HG03378 (cell line): ENCODE measurements around the gene OXLD1.
A peak's percentile ranks its signal among the peaks of the same experiment; 100 is the strongest.
"Not testable (repeated sequence)": the region's sequence is repeated elsewhere in the genome, so short reads cannot be mapped to it uniquely, and the experiment has no call there.

Experiments
- ATAC-seq: cut with Tn5 transposase; IDR thresholded peaks from one replicate; pipeline ENCODE4 v1.9.1; 2021; ENCODE audit warnings: mild to moderate bottlenecking, moderate library complexity; ENCODE audit not compliant: unreplicated experiment

OXLD1 gene

DNA sequence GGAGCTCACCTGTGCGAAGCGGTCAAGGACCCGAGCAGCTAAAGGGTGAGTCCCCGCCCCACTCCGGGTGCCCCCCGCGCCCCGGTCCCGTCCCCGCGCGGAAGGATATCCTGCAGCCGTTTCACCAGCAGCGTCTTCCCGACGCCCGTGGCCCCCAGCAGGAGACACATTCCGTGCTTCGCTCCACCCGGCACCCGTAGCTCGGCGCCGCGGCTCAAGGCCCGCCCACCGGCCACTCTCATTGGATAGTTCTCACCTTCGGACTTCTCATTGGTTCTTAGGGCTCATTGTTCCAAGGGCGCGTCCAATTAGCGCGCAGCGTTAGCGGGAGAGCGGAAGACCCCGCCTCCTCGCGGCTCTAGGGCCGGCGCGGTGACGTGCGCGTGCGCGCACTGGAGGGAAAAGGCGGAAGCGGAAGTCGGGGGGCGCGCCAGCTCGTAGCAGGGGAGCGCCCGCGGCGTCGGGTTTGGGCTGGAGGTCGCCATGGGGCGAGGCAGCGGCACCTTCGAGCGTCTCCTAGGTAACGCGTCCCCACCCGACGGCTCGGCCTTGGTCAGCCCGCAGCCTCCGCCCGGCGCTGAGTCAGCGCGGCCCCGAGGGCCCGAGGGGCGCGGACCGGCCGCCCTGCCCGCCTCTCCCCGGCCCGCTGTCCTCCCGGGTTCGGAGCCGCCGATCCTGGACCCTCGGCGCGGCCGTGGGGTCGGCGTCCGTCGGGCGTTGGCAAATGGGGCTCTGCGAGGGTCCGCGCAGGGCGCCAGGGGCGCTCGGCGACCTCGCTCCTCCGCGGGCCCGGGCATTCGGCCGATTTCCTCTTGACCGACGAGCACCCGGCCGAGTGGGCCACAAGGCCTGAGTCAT is 17.4 kb upstream of the OXLD1 start, which contains the start of the genes ARL16 and HGS:
TSS of gene ARL16 (minus strand) at position 214 of the 858 bp plus-strand sequence. CDS start at position 170, 44 bp downstream.
TSS of gene HGS (plus strand) at position 428 of the 858 bp plus-strand sequence. CDS start at position 484, 56 bp downstream.
- peak; percentile 91 for ATAC-seq

GRCh38 chr17:81683208-81683583 is 16.8 kb upstream of the OXLD1 start:
- ATAC-seq = no peak

DNA sequence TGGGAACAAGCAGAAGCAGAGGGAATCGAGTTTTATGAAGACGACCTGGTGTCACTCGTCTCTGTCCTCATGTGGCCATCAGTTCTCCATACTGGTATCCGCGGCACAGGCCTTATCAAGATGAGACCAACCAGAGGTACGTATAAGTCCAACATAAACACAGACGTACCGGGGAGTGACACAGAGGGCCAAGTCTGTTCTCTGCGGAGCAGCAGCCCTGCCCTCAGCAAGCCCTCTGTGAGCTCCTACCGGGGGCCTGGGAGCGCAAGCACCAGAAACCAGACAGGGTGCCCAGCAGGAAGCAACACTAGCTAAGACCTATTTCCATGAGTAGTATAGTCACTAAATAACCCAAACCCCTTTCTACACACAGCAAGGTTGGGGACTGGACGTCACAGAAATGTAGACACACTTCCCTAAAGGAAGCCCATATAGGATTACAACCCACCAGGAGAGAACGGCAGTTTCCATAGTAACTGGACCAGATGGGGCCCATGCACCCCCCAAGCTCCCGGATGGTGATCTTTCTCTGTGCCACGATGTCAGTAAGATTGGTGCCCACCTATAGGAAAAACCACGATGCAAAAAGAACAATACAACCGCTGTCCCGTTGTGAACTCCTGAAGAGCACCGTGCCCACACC is 16.3 kb upstream of the OXLD1 start:
- ATAC-seq = no peak

- no peak for ATAC-seq
These were observed 15.3 kb upstream of the OXLD1 start for GRCh38 chr17:81681672-81682071.

DNA sequence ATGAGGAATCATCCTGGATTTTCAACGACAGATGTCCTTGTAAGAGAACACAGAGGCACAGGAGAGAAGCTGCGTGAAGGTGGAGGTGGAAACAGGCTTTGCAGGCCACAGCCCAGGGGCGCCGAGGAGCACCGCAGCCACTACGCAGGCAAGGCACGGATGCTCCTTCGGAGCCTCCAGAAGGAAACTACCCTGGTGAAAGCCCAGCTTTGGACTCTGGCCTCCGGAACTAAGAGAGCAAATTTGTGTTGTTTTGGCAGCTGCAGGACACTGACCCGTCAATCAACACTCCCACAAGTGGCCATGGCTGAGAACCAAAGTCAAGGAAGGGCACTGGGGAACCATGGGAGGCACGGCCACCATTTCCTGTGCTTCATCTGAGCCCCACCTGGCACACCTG is 13.7 kb upstream of the OXLD1 start:
- ATAC-seq = no peak

GRCh38 chr17:81676906-81677305 is 10.5 kb upstream of the OXLD1 start:
- no peak for ATAC-seq

DNA sequence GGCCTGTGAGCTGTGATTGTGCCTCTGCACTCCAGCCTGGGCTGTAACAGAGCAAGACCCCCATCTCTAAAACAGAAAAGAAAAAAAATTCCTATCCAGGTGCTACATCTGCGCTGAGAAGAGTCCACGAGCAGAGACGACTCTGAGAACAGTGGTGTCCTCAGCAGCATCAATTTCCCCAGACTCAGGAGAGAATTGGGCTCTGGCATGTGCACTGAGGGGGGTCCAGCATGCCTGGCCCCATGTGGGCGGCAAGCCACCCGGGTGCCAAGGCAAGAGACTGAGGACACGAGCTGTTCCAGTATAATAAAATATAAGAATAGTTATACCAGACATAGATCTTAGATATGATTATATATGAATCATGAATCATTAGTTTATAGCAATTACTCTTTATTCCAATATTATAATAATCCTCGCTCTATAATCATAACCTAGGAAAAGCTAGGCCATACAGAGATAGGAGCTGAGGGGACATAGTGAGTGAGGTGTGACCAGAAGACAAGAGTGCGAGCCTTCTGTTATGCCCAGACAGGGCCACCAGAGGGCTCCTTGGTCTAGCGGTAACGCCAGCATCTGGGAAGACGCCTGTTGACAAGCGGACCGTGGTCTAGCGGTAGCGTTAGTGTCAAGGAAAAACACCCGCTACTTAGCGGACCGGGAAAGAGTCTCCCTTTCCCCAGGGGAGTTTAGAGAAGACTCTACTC is 9.3 kb upstream of the OXLD1 start:
- not testable (repeated sequence) for ATAC-seq

GRCh38 chr17:81673561-81674258 is 7.3 kb upstream of the OXLD1 start:
- no peak for ATAC-seq

GRCh38 chr17:81672954-81673353 is 6.5 kb upstream of the OXLD1 start:
- no peak for ATAC-seq

- ATAC-seq = no peak
These were observed 6.1 kb upstream of the OXLD1 start for GRCh38 chr17:81672504-81672903.

GRCh38 chr17:81667754-81668153 is 1.3 kb upstream of the OXLD1 start:
- ATAC-seq = no peak

GRCh38 chr17:81666092-81666341 is 388 bp downstream of the OXLD1 start:
- ATAC-seq = no peak

DNA sequence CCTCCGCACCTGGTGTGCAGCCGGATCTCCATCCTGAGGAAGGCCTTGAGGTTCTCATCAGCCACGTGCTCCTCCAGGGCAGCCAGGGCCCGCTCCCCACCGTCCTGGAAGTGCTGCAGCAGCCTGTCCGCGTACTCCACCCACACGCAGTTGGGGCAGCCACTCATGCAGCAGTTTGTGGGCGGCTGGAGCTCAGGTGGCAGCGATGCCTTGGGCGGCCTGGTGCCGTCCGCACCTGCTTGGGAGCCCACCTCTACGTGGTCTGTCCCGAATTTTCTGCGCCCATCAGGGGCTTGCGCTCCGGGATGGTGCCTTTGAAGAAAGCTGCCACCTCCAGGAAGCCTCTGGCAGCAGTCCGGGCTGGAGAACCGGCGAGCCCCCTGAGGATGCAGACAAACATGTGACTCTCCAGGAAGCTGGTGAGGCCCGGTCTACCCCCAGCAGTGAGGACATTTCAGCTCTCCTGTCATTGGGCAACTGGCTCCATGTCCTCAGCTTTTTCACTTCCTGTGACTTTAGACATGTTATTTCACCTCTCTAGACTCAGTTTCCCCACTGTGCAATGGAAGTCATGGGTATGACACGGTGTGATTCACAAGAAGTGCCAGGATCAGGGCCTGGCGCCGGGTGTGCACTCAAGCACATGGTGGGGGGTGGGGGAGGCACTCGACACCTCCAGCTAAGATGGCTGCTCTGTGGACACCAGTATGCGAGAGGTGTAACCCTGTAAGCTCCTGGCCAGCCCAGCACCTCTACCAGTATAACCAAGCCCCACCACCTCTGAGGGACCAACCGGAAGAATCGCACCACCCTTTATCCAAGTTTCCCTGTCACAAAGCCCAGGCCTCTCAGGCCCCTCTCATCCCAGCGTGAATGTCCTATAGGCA is 957 bp downstream of the OXLD1 start:
- ATAC-seq = no peak

DNA sequence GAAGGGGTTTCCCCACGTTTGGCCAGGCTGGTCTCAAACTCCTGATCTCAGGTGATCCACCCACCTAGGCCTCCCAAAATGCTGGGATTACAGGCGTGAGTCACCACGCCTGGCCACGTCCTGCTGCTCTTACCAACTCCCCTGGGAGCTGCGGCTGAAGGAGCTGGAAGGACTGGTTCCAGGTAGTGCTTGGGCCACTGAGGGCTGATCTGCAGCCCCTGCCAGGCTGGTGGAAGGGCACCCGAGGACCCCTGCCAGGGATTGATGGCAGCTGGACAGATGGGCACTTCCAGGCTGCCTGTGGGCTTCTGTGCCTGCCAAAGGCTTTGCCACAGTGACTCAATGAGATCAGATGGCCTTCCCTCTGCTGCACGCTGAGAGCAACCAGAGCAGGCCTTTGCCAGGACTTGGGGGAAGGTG is 2.3 kb downstream of the OXLD1 start:
- ATAC-seq = no peak

DNA sequence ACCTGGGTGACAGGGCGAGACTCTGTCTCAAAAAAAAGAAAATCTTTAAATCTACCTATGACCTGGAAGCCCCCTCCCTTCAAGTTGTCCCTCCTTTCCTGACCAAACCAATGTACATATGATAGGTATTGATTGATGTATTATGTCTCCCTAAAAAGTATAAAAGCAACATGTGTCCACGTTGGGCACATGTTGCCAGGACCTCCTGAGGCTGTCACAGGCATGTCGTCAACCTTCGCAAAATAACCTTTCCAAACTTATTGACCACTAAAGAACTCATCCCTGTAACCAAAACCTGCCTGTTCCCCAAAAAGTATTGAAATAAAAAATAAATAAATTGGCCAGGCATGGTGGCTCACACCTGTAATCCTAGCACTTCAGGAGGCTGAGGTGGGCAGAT is 4.4 kb downstream of the OXLD1 start:
- ATAC-seq = no peak

DNA sequence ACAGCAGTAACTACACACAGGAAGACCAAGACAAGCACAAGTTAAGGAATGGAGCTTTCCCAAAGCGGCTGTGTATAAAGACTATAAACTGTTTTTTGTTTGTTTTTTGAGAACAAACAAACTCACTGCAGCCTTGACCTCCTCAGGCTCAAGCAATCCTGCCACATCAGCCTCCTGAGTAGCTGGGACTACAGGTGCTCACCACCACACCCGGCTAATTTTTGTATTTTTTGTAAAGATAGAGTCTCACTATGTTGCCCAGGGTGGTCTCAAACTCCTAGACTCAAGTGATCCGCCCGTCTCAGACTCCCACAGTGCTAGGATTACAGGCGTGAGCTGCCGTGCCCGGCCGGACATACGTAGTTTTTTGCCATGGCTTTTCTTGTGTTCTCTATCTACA is 6.0 kb downstream of the OXLD1 start:
- no peak for ATAC-seq

GRCh38 chr17:81659038-81659437 is 7.4 kb downstream of the OXLD1 start:
- ATAC-seq = no peak

- ATAC-seq = no peak
These were observed 9.6 kb downstream of the OXLD1 start for GRCh38 chr17:81656835-81657234.

DNA sequence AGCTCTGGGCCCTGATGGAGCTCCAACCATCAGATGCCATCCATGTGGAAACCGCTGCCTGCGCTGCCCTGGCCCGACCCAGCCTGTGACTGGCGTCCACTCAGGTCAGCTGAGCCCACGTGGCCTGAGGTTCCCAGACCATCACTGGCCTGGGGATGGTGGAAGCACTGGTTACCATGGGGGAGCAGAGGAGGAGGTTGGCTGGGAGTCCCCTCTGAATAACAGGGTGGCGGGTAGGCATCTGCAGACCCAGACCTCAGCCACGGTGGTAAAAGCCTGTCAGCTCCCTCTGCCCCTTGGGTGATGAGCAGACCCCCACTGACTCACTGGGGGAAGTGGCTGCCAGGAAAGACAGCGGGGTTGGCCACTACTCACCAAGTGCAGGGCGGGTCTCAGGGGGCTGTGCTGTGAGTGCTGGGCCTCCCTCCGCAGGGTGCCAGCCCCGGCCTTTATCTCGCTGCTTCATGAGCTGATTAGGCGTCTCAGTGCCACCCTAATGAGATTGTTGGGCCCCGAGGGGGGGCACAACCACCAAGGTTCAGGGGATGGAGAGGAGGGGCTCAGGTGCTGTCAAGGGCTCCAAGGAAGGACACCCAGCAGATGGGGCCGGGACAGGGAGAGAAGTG is 10.2 kb downstream of the OXLD1 start, which contains the start of gene PDE6G:
TSS of gene PDE6G (minus strand) at position 425 of the 626 bp plus-strand sequence. CDS start 3,237 bp downstream, outside the sequence.
- ATAC-seq = no peak
